Posterior cingulate gyrus (tissue), 11 donors: ENCODE results near the gene TGFBR3L.
"Not testable (repeated sequence)": the region's sequence is repeated elsewhere in the genome, so short reads cannot be mapped to it uniquely, and the experiment has no call there.

ENCODE experiments used
- DNase-seq, 10 donors: peaks; one replicate each; pipeline versions ENCODE4 v3.0.0 to v3.0.0-alpha.2; 2020 to 2021; ENCODE audit warnings: mixed read lengths in 3 of 10
- intact Hi-C: fragments of 100-400 bp; cut with DNase I; formaldehyde crosslinking; loops from one replicate; pipeline ENCODE4 v1.15.1; 2023

TGFBR3L gene

GRCh38 chr19:7943444-7944176 is 29.0 kb downstream of the TGFBR3L start, which contains the start of gene TIMM44:
Gene TIMM44 (minus strand): TSS chr19:7943666. CDS start chr19:7943651, 15 bp downstream.
- intact Hi-C loops, result loop anchor here (1.0 to 10.0 kb wide), 3 partner anchors 62 to 309 kb away; partner anchors contain the start of gene ELAVL1
- DNase-seq, result peak; percentile 98 to 100 (median 100)

GRCh38 chr19:7944177-7944761 is 29.6 kb downstream of the TGFBR3L start:
- intact Hi-C loops, result loop anchor here (5.0 to 10.0 kb wide), 2 partner anchors 211 to 308 kb away; no protein-coding TSS in a partner anchor
- peak; percentile 71 to 97 (median 85) for DNase-seq

- intact Hi-C loops, result loop anchor here (10.0 kb wide), 1 partner anchor 207 kb away; no protein-coding TSS in a partner anchor
- DNase-seq, result peak in 1 of 10 donors; percentile 5
These were observed 33.3 kb downstream of the TGFBR3L start for GRCh38 chr19:7947939-7948338.

GRCh38 chr19:7953060-7953459 is 38.4 kb downstream of the TGFBR3L start:
- DNase-seq, result no peak
- intact Hi-C loops, result no loop called here

GRCh38 chr19:7953576-7953975 is 38.9 kb downstream of the TGFBR3L start:
- intact Hi-C loops, result no loop called here
- no peak for DNase-seq

- peak in 1 of 10 donors; percentile 53 for DNase-seq
- intact Hi-C loops, result no loop called here
These were observed 41.1 kb downstream of the TGFBR3L start for GRCh38 chr19:7955696-7956095.

GRCh38 chr19:7959211-7959610 is 44.6 kb downstream of the TGFBR3L start:
- DNase-seq, result no peak
- intact Hi-C loops, result no loop called here

GRCh38 chr19:7961082-7961481 is 46.5 kb downstream of the TGFBR3L start:
- DNase-seq, intact Hi-C loops: not testable (repeated sequence)

GRCh38 chr19:7961920-7962626 is 47.4 kb downstream of the TGFBR3L start:
- no peak for DNase-seq
- intact Hi-C loops, result no loop called here

GRCh38 chr19:7962644-7963268 is 48.1 kb downstream of the TGFBR3L start:
- intact Hi-C loops, result no loop called here
- peak in 1 of 10 donors; percentile 63 for DNase-seq

- intact Hi-C loops, result no loop called here
- no peak for DNase-seq
These were observed 48.9 kb downstream of the TGFBR3L start for GRCh38 chr19:7963566-7963965.

- intact Hi-C loops, result no loop called here
- no peak for DNase-seq
These were observed 50.7 kb downstream of the TGFBR3L start for GRCh38 chr19:7965259-7965841.

GRCh38 chr19:7965921-7966665 is 51.5 kb downstream of the TGFBR3L start:
- DNase-seq, result no peak
- intact Hi-C loops, result no loop called here

- intact Hi-C loops, result no loop called here
- peak in 2 of 10 donors; percentile 37 to 79 for DNase-seq
These were observed 53.6 kb downstream of the TGFBR3L start for GRCh38 chr19:7968008-7968795.
